ENCODE measurements around the gene GABPB1. TPM values are rescaled to one million over a fixed set of nuclear protein-coding genes. Genes with fewer than 3 reads are reported as not detected.

Gene GABPB1
- total RNA-seq, 2 experiments from 2014 or later = 37.5 to 38.1 TPM

DNA sequence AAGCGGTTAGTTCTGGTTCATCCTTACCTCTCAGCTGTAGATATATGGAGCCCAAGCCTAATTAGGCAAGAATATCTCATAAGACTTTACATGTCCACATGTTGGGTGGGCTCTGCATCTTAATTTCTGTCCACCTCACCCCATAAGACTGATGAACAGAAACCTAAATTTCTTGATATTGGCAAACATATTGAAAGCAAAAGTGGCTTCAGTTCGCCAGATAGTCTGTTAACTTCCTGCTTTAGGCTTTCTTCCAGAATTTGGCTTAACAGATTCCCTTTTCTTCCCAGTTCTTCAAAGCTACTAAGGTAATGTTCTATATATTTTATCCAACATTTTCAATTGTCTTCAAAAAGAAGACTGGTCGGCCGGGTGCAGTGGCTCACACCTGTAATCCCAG lies 19.7 kb downstream of the GABPB1 start:
- ChIA-PET POLR2A (interaction anchor here (1.0 to 1.2 kb wide), 2 partner anchors 15 to 18 kb away, joined by 3 to 5 read pairs; no protein-coding TSS in a partner anchor), CTCF (no interaction called here)
- H3K4me3 Mint-ChIP-seq = no peak overlapping the region
- H3K27me3 Mint-ChIP-seq = no peaks in the 10 kb centered on the region
- H3K36me3 Mint-ChIP-seq (ENCODE audit: low read depth) = peaks cover 21% of the 10 kb centered on the region
- no peaks in the 10 kb centered on the region for H3K9me3 Mint-ChIP-seq
- H3K4me1 Mint-ChIP-seq = peaks cover 22% of the 10 kb centered on the region
- H3K27ac Mint-ChIP-seq = no peak overlapping the region
- no peak for DNase-seq

GRCh38 chr15:50333229-50333628 lies 21.8 kb downstream of the GABPB1 start:
- POLR2A ChIA-PET = no interaction called here

DNA sequence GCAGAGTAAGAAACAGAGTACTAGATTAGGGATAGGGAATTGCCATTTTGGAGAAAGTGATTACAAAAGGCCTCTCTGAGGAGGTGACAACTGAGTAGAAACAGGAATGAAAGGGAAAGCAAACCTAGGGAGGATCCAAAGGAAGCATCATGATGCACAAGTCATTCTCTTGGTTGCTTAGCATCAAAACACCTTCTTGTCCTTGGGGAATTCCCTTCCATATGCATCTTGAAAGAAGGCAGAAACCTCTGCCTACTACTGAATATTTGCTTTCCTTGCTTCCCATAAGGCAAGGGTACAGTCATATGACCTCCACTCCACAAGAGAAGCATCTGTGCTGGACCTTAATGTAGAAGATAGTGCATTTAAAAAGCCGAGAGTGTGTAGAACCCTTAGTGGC lies 24.1 kb downstream of the GABPB1 start:
- H3K9me3 Mint-ChIP-seq = no peaks in the 10 kb centered on the region
- no peaks in the 10 kb centered on the region for H3K27me3 Mint-ChIP-seq
- H3K4me3 Mint-ChIP-seq = no peak overlapping the region
- H3K36me3 Mint-ChIP-seq (ENCODE audit: low read depth) = peaks cover 11% of the 10 kb centered on the region
- DNase-seq = no peak
- no peak overlapping the region for H3K27ac Mint-ChIP-seq
- CTCF ChIA-PET = interaction anchor here (0.9 kb wide), 1 partner anchor 9 kb away, joined by 3 read pairs; no protein-coding TSS in a partner anchor
- POLR2A ChIA-PET = interaction anchor here (1.1 to 1.4 kb wide), 2 partner anchors 25 to 148 kb away, joined by 4 to 6 read pairs; partner anchors contain the start of genes GABPB1 and SLC27A2
- peaks cover 17% of the 10 kb centered on the region for H3K4me1 Mint-ChIP-seq

More at GRCh38 chr15:50333229-50333628, 21.8 kb downstream of the GABPB1 start:
- Mint-ChIP-seq H3K4me1 (peaks cover 17% of the 10 kb centered on the region), H3K27ac (no peak overlapping the region), H3K4me3 (no peak overlapping the region), H3K36me3 (ENCODE audit: low read depth) (peaks cover 12% of the 10 kb centered on the region), H3K9me3 (no peaks in the 10 kb centered on the region), H3K27me3 (no peaks in the 10 kb centered on the region)
- CTCF ChIA-PET = no interaction called here
- DNase-seq = no peak

DNA sequence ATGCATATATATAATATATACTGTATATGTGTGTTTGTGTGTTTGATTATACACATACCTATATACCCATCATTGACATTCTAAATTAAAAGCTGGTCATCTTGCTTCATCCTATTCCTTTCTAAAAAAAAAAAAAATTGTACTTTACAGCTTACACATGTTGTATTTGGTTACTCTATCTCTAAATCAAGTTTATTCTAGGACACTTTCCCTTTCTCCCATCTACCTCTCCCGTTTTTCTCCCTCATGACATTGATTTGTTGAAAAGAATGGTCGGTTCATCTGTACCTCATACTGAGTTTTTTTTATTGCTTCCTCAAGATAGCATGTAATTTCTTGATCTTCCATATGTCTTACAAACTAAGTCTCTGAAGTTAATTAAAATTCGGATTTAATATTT lies 26.9 kb downstream of the GABPB1 start:
- Mint-ChIP-seq H3K4me3 (no peak overlapping the region), H3K36me3 (ENCODE audit: low read depth) (peaks cover 6% of the 10 kb centered on the region), H3K9me3 (no peaks in the 10 kb centered on the region), H3K27ac (no peak overlapping the region), H3K27me3 (no peaks in the 10 kb centered on the region), H3K4me1 (peaks cover 10% of the 10 kb centered on the region)
- ChIA-PET CTCF (interaction anchor here (0.7 to 1.2 kb wide), 3 partner anchors 11 to 906 kb away, joined by 3 read pairs; no protein-coding TSS in a partner anchor), POLR2A (interaction anchor here (1.5 kb wide), 1 partner anchor 27 kb away, joined by 3 read pairs; the partner anchor contains the start of gene GABPB1)
- no peak for DNase-seq

DNA sequence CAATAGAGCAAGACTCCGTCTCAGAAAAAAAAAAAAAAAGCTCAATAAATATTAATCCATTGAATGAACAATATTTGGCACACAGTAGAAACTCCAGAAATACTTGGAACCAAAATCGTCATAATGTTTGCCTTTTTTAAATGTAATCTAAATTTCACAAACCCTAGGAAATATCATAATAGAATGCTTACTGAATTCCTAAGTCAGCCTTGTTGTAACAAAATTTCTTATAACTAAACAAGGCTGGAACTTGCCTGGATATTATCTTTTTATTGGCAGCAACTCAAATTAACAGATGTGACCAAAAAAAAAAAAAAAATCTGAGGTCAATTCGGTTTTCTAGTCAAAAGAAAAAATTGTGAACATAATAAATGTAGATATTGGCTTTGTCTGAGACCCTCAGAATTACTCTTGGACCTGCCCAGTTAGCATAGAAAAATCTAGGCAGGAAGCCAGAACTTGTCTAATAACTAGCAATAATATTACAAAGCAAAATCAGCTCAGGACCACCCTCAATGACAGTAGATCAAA lies 33.3 kb downstream of the GABPB1 start:
- Mint-ChIP-seq H3K27me3 (no peaks in the 10 kb centered on the region), H3K4me3 (no peak overlapping the region), H3K27ac (no peak overlapping the region), H3K4me1 (peaks cover 17% of the 10 kb centered on the region), H3K36me3 (ENCODE audit: low read depth) (peaks cover 3% of the 10 kb centered on the region), H3K9me3 (no peaks in the 10 kb centered on the region)
- CTCF ChIA-PET = no interaction called here
- DNase-seq = no peak
- POLR2A ChIA-PET = interaction anchor here (1.0 kb wide), 1 partner anchor 50 kb away, joined by 3 read pairs; no protein-coding TSS in a partner anchor

DNA sequence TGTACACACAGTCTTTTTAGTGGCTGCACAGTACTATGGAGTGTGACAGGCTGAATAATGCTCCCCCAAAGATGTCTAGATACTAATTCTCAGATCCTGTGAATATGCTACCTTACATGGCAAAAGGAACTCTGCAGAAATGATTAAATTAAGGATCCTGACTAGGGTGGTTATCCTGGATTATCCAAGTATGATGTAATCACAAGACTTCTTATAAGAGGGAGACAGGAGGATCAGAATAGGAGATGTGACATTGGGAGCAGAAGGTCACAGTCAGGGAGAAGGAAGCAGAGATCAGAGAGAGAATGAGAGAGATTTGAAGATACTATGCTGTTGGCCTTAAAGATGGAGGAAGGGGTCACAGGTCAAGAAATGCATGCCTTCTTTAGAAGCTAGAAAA lies 34.5 kb downstream of the GABPB1 start:
- H3K9me3 Mint-ChIP-seq = no peaks in the 10 kb centered on the region
- H3K4me1 Mint-ChIP-seq = peaks cover 19% of the 10 kb centered on the region
- POLR2A ChIA-PET = no interaction called here
- CTCF ChIA-PET = no interaction called here
- H3K4me3 Mint-ChIP-seq = no peak overlapping the region
- no peaks in the 10 kb centered on the region for H3K27me3 Mint-ChIP-seq
- H3K36me3 Mint-ChIP-seq (ENCODE audit: low read depth) = peaks cover 3% of the 10 kb centered on the region
- H3K27ac Mint-ChIP-seq = no peak overlapping the region
- DNase-seq = no peak

- Mint-ChIP-seq H3K36me3 (ENCODE audit: low read depth) (peaks cover 2% of the 10 kb centered on the region), H3K27me3 (no peaks in the 10 kb centered on the region), H3K9me3 (no peaks in the 10 kb centered on the region), H3K4me1 (peaks cover 23% of the 10 kb centered on the region), H3K4me3 (peak overlapping the region; percentile 60), H3K27ac (peak overlapping the region; percentile 76)
- CTCF ChIA-PET = interaction anchor here (1.0 to 1.7 kb wide), 2 partner anchors 30 to 32 kb away, joined by 4 read pairs; no protein-coding TSS in a partner anchor
- POLR2A ChIA-PET = interaction anchor here (1.3 to 1.8 kb wide), 3 partner anchors 33 to 36 kb away, joined by 4 to 7 read pairs (median 4); partner anchors contain the start of gene GABPB1
- DNase-seq = no peak
Measured at GRCh38 chr15:50318697-50319096, 36.3 kb downstream of the GABPB1 start.

GRCh38 chr15:50315814-50316630 lies 39.0 kb downstream of the GABPB1 start:
- no peak for DNase-seq
- peaks cover 2% of the 10 kb centered on the region for H3K36me3 Mint-ChIP-seq (ENCODE audit: low read depth)
- H3K27me3 Mint-ChIP-seq = no peaks in the 10 kb centered on the region
- CTCF ChIA-PET = interaction anchor here (0.6 to 3.7 kb wide), 45 partner anchors 9 to 1438 kb away, joined by 3 to 46 read pairs (median 4); partner anchors contain the start of genes ATP8B4, EID1, GABPB1 and SLC27A2
- POLR2A ChIA-PET = interaction anchor here (0.6 to 1.9 kb wide), 5 partner anchors 39 to 1161 kb away, joined by 3 to 7 read pairs (median 5); partner anchors contain the start of genes COPS2, GABPB1 and SLC27A2
- peaks cover 29% of the 10 kb centered on the region for H3K4me1 Mint-ChIP-seq
- H3K9me3 Mint-ChIP-seq = no peaks in the 10 kb centered on the region
- H3K4me3 Mint-ChIP-seq = no peak overlapping the region
- no peak overlapping the region for H3K27ac Mint-ChIP-seq

DNA sequence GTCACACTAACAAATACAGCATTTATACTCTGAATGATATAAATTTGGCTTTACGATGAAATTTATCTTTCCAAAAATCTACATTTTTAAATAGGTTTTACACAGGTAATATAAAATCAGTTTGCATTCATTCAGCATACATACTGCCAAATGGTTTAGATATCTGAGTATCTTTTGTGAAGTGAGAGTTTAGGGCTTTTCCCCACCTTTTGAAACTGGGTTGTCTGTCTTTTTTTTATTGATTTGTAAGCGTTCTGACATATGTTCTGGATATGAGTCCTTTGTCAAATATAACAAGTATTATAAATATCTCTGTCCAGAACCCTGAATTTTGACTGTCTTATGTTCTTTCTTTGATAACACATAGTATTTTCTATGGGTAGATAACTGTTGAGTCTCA lies 42.4 kb downstream of the GABPB1 start:
- no peaks in the 10 kb centered on the region for H3K27me3 Mint-ChIP-seq
- ChIA-PET POLR2A (no interaction called here), CTCF (no interaction called here)
- peaks cover 11% of the 10 kb centered on the region for H3K4me1 Mint-ChIP-seq
- peaks cover 9% of the 10 kb centered on the region for H3K9me3 Mint-ChIP-seq
- no peak overlapping the region for H3K27ac Mint-ChIP-seq
- peaks cover 19% of the 10 kb centered on the region for H3K36me3 Mint-ChIP-seq (ENCODE audit: low read depth)
- no peak for DNase-seq
- no peak overlapping the region for H3K4me3 Mint-ChIP-seq

DNA sequence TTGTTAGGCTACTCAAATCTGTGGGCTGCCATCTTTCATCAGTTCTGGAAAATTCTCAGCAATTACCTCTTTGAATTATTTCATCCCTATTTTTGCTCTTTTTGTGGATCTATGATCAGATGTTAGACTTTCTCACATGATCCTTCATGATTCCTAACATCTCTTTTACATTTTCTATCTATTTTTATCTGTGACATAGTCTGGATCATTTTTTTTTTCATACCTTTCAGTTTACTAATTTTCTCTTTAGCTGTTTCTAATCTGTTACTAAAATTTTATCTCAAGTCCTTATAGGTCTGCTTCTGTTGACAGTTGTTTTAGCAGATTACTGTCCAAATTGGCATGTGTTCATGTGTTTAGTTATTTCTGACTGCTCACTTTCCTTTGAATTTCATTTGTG lies 47.2 kb downstream of the GABPB1 start:
- Mint-ChIP-seq H3K27me3 (no peaks in the 10 kb centered on the region), H3K36me3 (ENCODE audit: low read depth) (peaks cover 41% of the 10 kb centered on the region), H3K4me1 (peaks cover 3% of the 10 kb centered on the region), H3K9me3 (peaks cover 14% of the 10 kb centered on the region), H3K4me3 (no peak overlapping the region), H3K27ac (no peak overlapping the region)
- no peak for DNase-seq
- POLR2A ChIA-PET = no interaction called here
- CTCF ChIA-PET = no interaction called here

GRCh38 chr15:50304836-50305235 lies 50.2 kb downstream of the GABPB1 start:
- DNase-seq = no peak
- no peaks in the 10 kb centered on the region for H3K27me3 Mint-ChIP-seq
- no peaks in the 10 kb centered on the region for H3K4me1 Mint-ChIP-seq
- no peak overlapping the region for H3K4me3 Mint-ChIP-seq
- peaks cover 14% of the 10 kb centered on the region for H3K9me3 Mint-ChIP-seq
- CTCF ChIA-PET = interaction anchor here (2.0 kb wide), 1 partner anchor 11 kb away, joined by 8 read pairs; no protein-coding TSS in a partner anchor
- POLR2A ChIA-PET = no interaction called here
- peaks cover 65% of the 10 kb centered on the region for H3K36me3 Mint-ChIP-seq (ENCODE audit: low read depth)
- no peak overlapping the region for H3K27ac Mint-ChIP-seq

DNA sequence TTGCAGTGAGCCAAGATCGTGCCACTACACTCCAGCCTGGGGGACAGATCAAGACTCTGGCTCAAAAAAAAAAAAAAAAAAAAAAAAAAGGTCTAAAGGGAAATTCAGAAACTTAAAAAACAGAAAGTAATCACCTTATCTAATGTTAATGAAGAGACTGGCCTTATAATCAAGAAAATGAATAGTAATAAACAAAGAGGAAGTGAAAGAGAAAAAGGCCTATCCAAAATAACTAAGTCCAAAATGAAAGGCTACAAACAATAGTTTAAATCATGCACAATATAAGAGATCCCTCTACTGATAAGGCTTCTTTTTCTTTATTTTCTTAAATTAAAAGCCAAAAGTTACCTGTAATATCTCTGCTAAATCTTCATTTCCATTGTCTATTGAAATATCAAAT lies 52.4 kb downstream of the GABPB1 start:
- H3K4me3 Mint-ChIP-seq = no peak overlapping the region
- no peaks in the 10 kb centered on the region for H3K4me1 Mint-ChIP-seq
- ChIA-PET POLR2A (no interaction called here), CTCF (interaction anchor here (0.7 kb wide), 1 partner anchor 222 kb away, joined by 3 read pairs; no protein-coding TSS in a partner anchor)
- H3K36me3 Mint-ChIP-seq (ENCODE audit: low read depth) = peaks cover 54% of the 10 kb centered on the region
- no peaks in the 10 kb centered on the region for H3K27me3 Mint-ChIP-seq
- H3K27ac Mint-ChIP-seq = no peak overlapping the region
- H3K9me3 Mint-ChIP-seq = peaks cover 4% of the 10 kb centered on the region
- no peak for DNase-seq

- Mint-ChIP-seq H3K9me3 (no peaks in the 10 kb centered on the region), H3K4me1 (no peaks in the 10 kb centered on the region), H3K36me3 (ENCODE audit: low read depth) (peaks cover 44% of the 10 kb centered on the region), H3K4me3 (no peak overlapping the region), H3K27ac (no peak overlapping the region), H3K27me3 (no peaks in the 10 kb centered on the region)
- CTCF ChIA-PET = no interaction called here
- POLR2A ChIA-PET = no interaction called here
- DNase-seq = no peak
Measured at GRCh38 chr15:50298340-50298739, 56.7 kb downstream of the GABPB1 start.

All from activated CD4-positive, alpha-beta memory T cell treated with anti-CD3 and anti-CD28 coated beads, Interleukin-2, amount 10 ng/mL, durations not matched to agents 7 days and 5 days (primary cell).